Measurements from ENCODE around the gene SBNO1.

GRCh38 chr12:123293178-123293760 lies 71.4 kb downstream of the SBNO1 start:
- TF ChIP-seq, protein P1, sequence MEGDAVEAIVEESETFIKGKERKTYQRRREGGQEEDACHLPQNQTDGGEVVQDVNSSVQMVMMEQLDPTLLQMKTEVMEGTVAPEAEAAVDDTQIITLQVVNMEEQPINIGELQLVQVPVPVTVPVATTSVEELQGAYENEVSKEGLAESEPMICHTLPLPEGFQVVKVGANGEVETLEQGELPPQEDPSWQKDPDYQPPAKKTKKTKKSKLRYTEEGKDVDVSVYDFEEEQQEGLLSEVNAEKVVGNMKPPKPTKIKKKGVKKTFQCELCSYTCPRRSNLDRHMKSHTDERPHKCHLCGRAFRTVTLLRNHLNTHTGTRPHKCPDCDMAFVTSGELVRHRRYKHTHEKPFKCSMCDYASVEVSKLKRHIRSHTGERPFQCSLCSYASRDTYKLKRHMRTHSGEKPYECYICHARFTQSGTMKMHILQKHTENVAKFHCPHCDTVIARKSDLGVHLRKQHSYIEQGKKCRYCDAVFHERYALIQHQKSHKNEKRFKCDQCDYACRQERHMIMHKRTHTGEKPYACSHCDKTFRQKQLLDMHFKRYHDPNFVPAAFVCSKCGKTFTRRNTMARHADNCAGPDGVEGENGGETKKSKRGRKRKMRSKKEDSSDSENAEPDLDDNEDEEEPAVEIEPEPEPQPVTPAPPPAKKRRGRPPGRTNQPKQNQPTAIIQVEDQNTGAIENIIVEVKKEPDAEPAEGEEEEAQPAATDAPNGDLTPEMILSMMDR (conservative IDR thresholded peaks at IDR 0.05; ENCODE audit: low read depth, low read length): no peak
- TF ChIP-seq EZH2 (IDR thresholded peaks at IDR 0.05; ENCODE audit: borderline replicate concordance, low read depth, low read length, poor library complexity, severe bottlenecking): no peak

Data from A673 (cell line).